Heart left ventricle (tissue), 16 donors: ENCODE data around the gene ADAMTS3. TPM values are rescaled to one million over a fixed set of nuclear protein-coding genes. Genes with fewer than 3 reads are reported as not detected.

ENCODE experiments used
- ATAC-seq, 4 donors: fragments of 200-7000 bp; cut with Tn5 transposase; one replicate each; pipeline ENCODE4 v1.9.1; 2020 to 2022; ENCODE audit warnings: moderate library complexity in 4 of 4, mild to moderate bottlenecking in 3 of 4, moderate number of reproducible peaks in 1 of 4
- DNase-seq, 5 donors: peaks; one replicate each; pipeline ENCODE4 v3.0.0-alpha.2; 2020
- H3K27ac ChIP-seq, 12 donors: fragments of 200-600 bp; sonication (generic) in 4 of 12; one replicate each; pipeline versions ENCODE4 v1.5.0 to v1.8.0; 2016 to 2022; ENCODE audit warnings: mild to moderate bottlenecking in 2 of 12
- H3K27me3 ChIP-seq, 9 donors: fragments of 200-600 bp; sonication (generic) in 2 of 9; one replicate each; pipeline versions ENCODE4 v1.5.1 to v1.8.0; 2016 to 2022; ENCODE audit warnings: mild to moderate bottlenecking in 3 of 9
- H3K36me3 ChIP-seq, 9 donors: fragments of 200-600 bp; sonication (generic) in 2 of 9; one replicate each; pipeline versions ENCODE4 v1.5.0 to v1.8.0; 2018 to 2022; ENCODE audit warnings: mild to moderate bottlenecking in 2 of 9
- H3K4me1 ChIP-seq, 12 donors: fragments of 200-600 bp; sonication (generic) in 4 of 12; one replicate each; pipeline versions ENCODE4 v1.5.0 to v1.8.0; 2016 to 2022; ENCODE audit warnings: mild to moderate bottlenecking in 3 of 12
- H3K4me3 ChIP-seq, 12 donors: fragments of 200-600 bp; sonication (generic) in 4 of 12; one replicate each; pipeline versions ENCODE4 v1.5.0 to v1.8.0; 2017 to 2022; ENCODE audit warnings: mild to moderate bottlenecking in 9 of 12, moderate library complexity in 4 of 12
- H3K9me3 ChIP-seq, 12 donors: fragments of 200-600 bp; sonication (generic) in 4 of 12; one replicate each; pipeline versions ENCODE4 v1.5.0 to v1.8.0; 2016 to 2022; ENCODE audit warnings: mild to moderate bottlenecking in 1 of 12
- CTCF ChIP-seq, 12 donors: fragments of 200-600 bp; sonication (generic) in 4 of 12; IDR thresholded peaks; one replicate each; pipeline versions ENCODE4 v1.5.0 to v1.8.0; 2018 to 2022; ENCODE audit warnings: antibody characterized with exemption in 12 of 12, mild to moderate bottlenecking in 5 of 12
- POLR2A ChIP-seq, 2 donors: fragments of 450-650 bp; IDR thresholded peaks; one replicate each; pipeline ENCODE4 v1.6.1; 2017; ENCODE audit warnings: antibody characterized with exemption in 2 of 2, mild to moderate bottlenecking in 2 of 2, moderate library complexity in 2 of 2
- WGBS, 4 donors: extraction: QIAGEN DNeasy Blood & Tissue Kit in 2 of 4; methylation state at CpG; one replicate each; pipeline versions ENCODE4 v1.1.5 to v1.1.7; 2013 to 2018; 5-methylcytosine and 5-hydroxymethylcytosine counted together
- intact Hi-C, 10 donors: fragments of 100-400 bp; cut with DNase I; formaldehyde crosslinking; loops; one replicate each; pipeline versions ENCODE4 v1.11.1 to v1.14.2; 2022
- polyA plus RNA-seq, 2 donors: library from polyadenylated mRNA; stranded (reverse); fragments of 200-250 nt; gene quantifications; one replicate each; pipeline ENCODE4 v1.2.3, GENCODE V29; 2013
- total RNA-seq, 9 donors: library from RNA; depleted of rRNA in 2 of 9; stranded (reverse); fragments of >200 nt in 2 of 9; fragmentation: NEBNext Ultra II Directional in 3 of 9; extraction: Animal tissue kit (Norgen Biotek cat#: 25700) in 3 of 9; gene quantifications; one replicate each; pipeline versions ENCODE4 v1.1.0 to v1.2.4, GENCODE V29; 2016 to 2023
- donor health status: ischemic (EF 13 %, LVEDD 7.1; RV severe dilation, severe dysfunction).
- donor health status: healthy with polysubstance abuse.
- donor health status: DM: no; HTN: yes; CAD: no.
- donor health status: DM: no; HTN: no; CAD: no.
- donor health status: ischemic (EF 25% LVEDD 6.9; RV normal size, moderate dysfunction).
- donor health status: ischemic (EF 25% LVEDD 5.7; RV mildly dilated, moderate dysfunction).
- donor health status: healthy.
- donor health status: DM: yes; HTN: yes; CAD: no.
- donor health status: ischemic (EF 35%, LVEDD 5.7; RV mildly dilated, moderate dysfunction).
- donor health status: nonischemic (EF 11% LVEDD 7.7; RV severe dilation, severe dysfunction).
- donor health status: DM: yes; HTN: yes; CAD: no.
- donor health status: PGD.
- donor health status: ischemic (EF 29% LVEDD 5.4; RV normal size, mild dysfunction).
- donor health status: nonischemic (EF 23%, LVEDD 6.1; RV moderate dilation, normal function).

ADAMTS3 gene
- total and polyA plus RNA-seq, 11 donors, result 0.08 to 3.3 (median 0.42) TPM; not detected in 1

- TF ChIP-seq POLR2A (IDR thresholded peaks at IDR 0.05) (no peak), CTCF (IDR thresholded peaks at IDR 0.05) (no peak)
- 55 to 73% (median 66%) methylated on average over 1 of the region's 1 CpG for WGBS, 4 donors
- Histone ChIP-seq H3K4me3 (no peak overlapping the region), H3K4me1 (no peaks in the 10 kb centered on the region), H3K27ac (no peak overlapping the region), H3K36me3 (no peaks in the 10 kb centered on the region), H3K27me3 (no peaks in the 10 kb centered on the region), H3K9me3 (no peaks in the 10 kb centered on the region)
- ATAC-seq (no peak), DNase-seq (no peak)
- intact Hi-C loops, result no loop called here
Measured at GRCh38 chr4:72255269-72255668, 313.8 kb downstream of the ADAMTS3 start.

- no peak for DNase-seq
- WGBS, 4 donors, result 56 to 64% (median 61%) methylated on average over 3 of the region's 3 CpGs
- TF ChIP-seq POLR2A (IDR thresholded peaks at IDR 0.05), result no peak
- TF ChIP-seq CTCF (IDR thresholded peaks at IDR 0.05), result no peak
Measured at GRCh38 chr4:72243641-72244040, 325.4 kb downstream of the ADAMTS3 start.

GRCh38 chr4:72239487-72240116 is 329.4 kb downstream of the ADAMTS3 start:
- H3K36me3 ChIP-seq, result no peaks in the 10 kb centered on the region
- H3K4me3 ChIP-seq, result no peak overlapping the region
- no peak for ATAC-seq
- DNase-seq, result no peak
- no peaks in the 10 kb centered on the region for H3K27me3 ChIP-seq
- peaks cover 0 to 5% (median 0%) of the 10 kb centered on the region in 12 donors for H3K9me3 ChIP-seq
- intact Hi-C loops, result no loop called here
- no peak for TF ChIP-seq CTCF (IDR thresholded peaks at IDR 0.05)
- no peak for TF ChIP-seq POLR2A (IDR thresholded peaks at IDR 0.05)
- peaks cover 0 to 3% (median 0%) of the 10 kb centered on the region in 12 donors for H3K4me1 ChIP-seq
- H3K27ac ChIP-seq, result no peak overlapping the region

More at GRCh38 chr4:72243641-72244040, 325.4 kb downstream of the ADAMTS3 start:
- no peak for ATAC-seq
- H3K4me3 ChIP-seq, result no peak overlapping the region
- peaks cover 0 to 3% (median 0%) of the 10 kb centered on the region in 12 donors for H3K4me1 ChIP-seq
- intact Hi-C loops, result no loop called here
- no peak overlapping the region for H3K27ac ChIP-seq
- no peaks in the 10 kb centered on the region for H3K36me3 ChIP-seq
- H3K9me3 ChIP-seq, result no peaks in the 10 kb centered on the region
- peaks cover 0 to 4% (median 0%) of the 10 kb centered on the region in 9 donors for H3K27me3 ChIP-seq
